Loucy (cell line): ENCODE measurements around the gene GYG1.
A peak's percentile ranks its signal among the peaks of the same experiment; 100 is the strongest.

ENCODE experiments used
- H2AFZ ChIP-seq: fragments of 200-600 bp; sonication (generic); 2 replicates; pipeline ENCODE4 v1.6.0; 2016; ENCODE audit warnings: antibody characterized with exemption, mild to moderate bottlenecking, low read length, moderate library complexity
- H3F3A ChIP-seq: fragments of 200-600 bp; 2 replicates; pipeline ENCODE4 v1.6.0; 2016; ENCODE audit warnings: antibody characterized with exemption, low read depth, mild to moderate bottlenecking
- H3K27me3 ChIP-seq: fragments of 200-600 bp; sonication (generic); 2 replicates; pipeline ENCODE4 v1.6.1; 2014; ENCODE audit warnings: low read length, mild to moderate bottlenecking; ENCODE audit not compliant: insufficient read depth, poor library complexity, severe bottlenecking
- H3K36me3 ChIP-seq: fragments of 200-600 bp; sonication (generic); 2 replicates; pipeline ENCODE4 v1.6.1; 2016; ENCODE audit warnings: low read length; ENCODE audit not compliant: insufficient read depth
- H3K4me1 ChIP-seq: fragments of 200-600 bp; sonication (generic); 2 replicates; pipeline ENCODE4 v1.5.1; 2014; ENCODE audit warnings: low read length, mild to moderate bottlenecking; ENCODE audit not compliant: insufficient read depth, poor library complexity, severe bottlenecking
- H3K4me2 ChIP-seq: fragments of 200-600 bp; sonication (generic); 2 replicates; pipeline ENCODE4 v1.6.0; 2014; ENCODE audit warnings: antibody characterized with exemption, low read length, low read depth, mild to moderate bottlenecking; ENCODE audit not compliant: poor library complexity, severe bottlenecking
- H3K4me3 ChIP-seq: fragments of 200-600 bp; sonication (generic); 2 replicates; pipeline ENCODE4 v1.5.1; 2014; ENCODE audit warnings: low read length, mild to moderate bottlenecking, mixed read lengths; ENCODE audit not compliant: poor library complexity, severe bottlenecking
- H3K79me2 ChIP-seq: fragments of 200-600 bp; sonication (generic); 2 replicates; pipeline ENCODE4 v1.6.1; 2014; ENCODE audit warnings: low read length; ENCODE audit not compliant: insufficient read depth
- H3K9ac ChIP-seq: fragments of 200-600 bp; sonication (generic); 2 replicates; pipeline ENCODE4 v1.6.0; 2014; ENCODE audit warnings: mild to moderate bottlenecking, low read depth, low read length, moderate library complexity; ENCODE audit not compliant: poor library complexity, severe bottlenecking
- H3K9me2 ChIP-seq: fragments of 200-600 bp; sonication (generic); replicated peaks from 2 replicates; pipeline ENCODE4 v1.6.1; 2016; ENCODE audit warnings: low read depth, low read length, mixed read lengths
- H3K9me3 ChIP-seq: fragments of 200-600 bp; sonication (generic); 2 replicates; pipeline ENCODE4 v1.6.1; 2014; ENCODE audit warnings: mild to moderate bottlenecking, antibody characterized with exemption, low read length, low read depth; ENCODE audit not compliant: insufficient read depth
- H4K20me1 ChIP-seq: fragments of 200-600 bp; sonication (generic); 2 replicates; pipeline ENCODE4 v1.6.0; 2014; ENCODE audit warnings: antibody characterized with exemption, low read length, mild to moderate bottlenecking; ENCODE audit not compliant: insufficient read depth, poor library complexity, severe bottlenecking
- CTCF ChIP-seq: fragments of 200-600 bp; sonication (generic); conservative IDR thresholded peaks from 2 replicates; pipeline ENCODE4 v1.5.1; 2014; ENCODE audit warnings: mild to moderate bottlenecking, antibody characterized with exemption, low read length
- EZH2phosphoT487 ChIP-seq: fragments of 200-600 bp; IDR thresholded peaks from 2 replicates; pipeline ENCODE4 v1.6.1; 2018; ENCODE audit warnings: antibody characterized with exemption, mild to moderate bottlenecking, moderate library complexity, borderline replicate concordance

The GYG1 gene

GRCh38 chr3:148971401-148972163, 19.8 kb upstream of the GYG1 start:
- H4K20me1 ChIP-seq = no peaks in the 10 kb centered on the region
- no peaks in the 10 kb centered on the region for H3K9me3 ChIP-seq
- no peak overlapping the region for H3K4me2 ChIP-seq
- H3K9ac ChIP-seq = no peak overlapping the region
- no peaks in the 10 kb centered on the region for H3K9me2 ChIP-seq
- no peaks in the 10 kb centered on the region for H3F3A ChIP-seq
- H3K79me2 ChIP-seq = no peaks in the 10 kb centered on the region
- H3K4me3 ChIP-seq = no peak overlapping the region
- peaks cover 5% of the 10 kb centered on the region for H3K4me1 ChIP-seq
- H2AFZ ChIP-seq = no peak overlapping the region
- H3K27me3 ChIP-seq = no peaks in the 10 kb centered on the region
- TF ChIP-seq EZH2phosphoT487 = no peak
- no peak for TF ChIP-seq CTCF
- no peaks in the 10 kb centered on the region for H3K36me3 ChIP-seq

- Histone ChIP-seq H3K4me2 (peak overlapping the region; percentile 32), H3K9me2 (no peaks in the 10 kb centered on the region), H3K4me1 (peaks cover 4% of the 10 kb centered on the region), H2AFZ (peak overlapping the region; percentile 18; the same call in 1 of the 2 replicates), H3K9me3 (no peaks in the 10 kb centered on the region), H3K9ac (no peak overlapping the region), H3K79me2 (no peaks in the 10 kb centered on the region), H3F3A (no peaks in the 10 kb centered on the region), H4K20me1 (no peaks in the 10 kb centered on the region), H3K36me3 (no peaks in the 10 kb centered on the region), H3K27me3 (no peaks in the 10 kb centered on the region), H3K4me3 (no peak overlapping the region)
- TF ChIP-seq CTCF (no peak), EZH2phosphoT487 (no peak)
These were observed 16.6 kb upstream of the GYG1 start for GRCh38 chr3:148974726-148975125.

- H2AFZ ChIP-seq = peak overlapping the region; percentile 18; the same call in 1 of the 2 replicates
These were observed 16.1 kb upstream of the GYG1 start for GRCh38 chr3:148975248-148975647.

More at GRCh38 chr3:148975248-148975647, 16.1 kb upstream of the GYG1 start:
- no peak overlapping the region for H3K4me3 ChIP-seq
- H3K9me2 ChIP-seq = no peaks in the 10 kb centered on the region
- no peak overlapping the region for H3K9ac ChIP-seq
- no peaks in the 10 kb centered on the region for H3F3A ChIP-seq
- no peaks in the 10 kb centered on the region for H3K9me3 ChIP-seq
- H3K27me3 ChIP-seq = no peaks in the 10 kb centered on the region
- H3K4me2 ChIP-seq = peak overlapping the region; percentile 32
- TF ChIP-seq EZH2phosphoT487 = no peak
- TF ChIP-seq CTCF = no peak
- H3K79me2 ChIP-seq = no peaks in the 10 kb centered on the region
- no peaks in the 10 kb centered on the region for H3K36me3 ChIP-seq
- H4K20me1 ChIP-seq = no peaks in the 10 kb centered on the region
- H3K4me1 ChIP-seq = no peaks in the 10 kb centered on the region
